Muscle layer of duodenum (tissue), 2 donors: ENCODE results near the gene HAP1.
"Not testable (repeated sequence)": the region's sequence is repeated elsewhere in the genome, so short reads cannot be mapped to it uniquely, and the experiment has no call there.

Experiments
- H3K27ac ChIP-seq: one replicate; pipeline ENCODE4 v1.7.0; 2013; ENCODE audit warnings: mild to moderate bottlenecking, low read length
- H3K27me3 ChIP-seq: one replicate; pipeline ENCODE4 v1.7.0; 2013; ENCODE audit warnings: low read depth, mild to moderate bottlenecking, control low read depth, low read length
- H3K36me3 ChIP-seq, 2 donors: one replicate each; pipeline ENCODE4 v1.7.0; 2013; ENCODE audit warnings: low read length in 2 of 2, control low read depth in 1 of 2, mild to moderate bottlenecking in 1 of 2; ENCODE audit not compliant: insufficient read depth in 2 of 2, control insufficient read depth in 1 of 2
- H3K4me1 ChIP-seq, 2 donors: one replicate each; pipeline ENCODE4 v1.7.0; 2013; ENCODE audit warnings: low read length in 2 of 2, mild to moderate bottlenecking in 2 of 2, control low read depth in 1 of 2, moderate library complexity in 1 of 2; ENCODE audit not compliant: insufficient read depth in 2 of 2, control insufficient read depth in 1 of 2
- H3K4me3 ChIP-seq, 2 donors: one replicate each; pipeline ENCODE4 v1.7.0; 2013; ENCODE audit warnings: low read length in 2 of 2, low read depth in 1 of 2, mild to moderate bottlenecking in 1 of 2
- H3K9me3 ChIP-seq, 2 donors: one replicate each; pipeline ENCODE4 v1.7.0; 2013; ENCODE audit warnings: low read length in 2 of 2, control low read depth in 1 of 2, mild to moderate bottlenecking in 1 of 2; ENCODE audit not compliant: control insufficient read depth in 1 of 2
- donor health status: healthy.

HAP1 gene, protein sequence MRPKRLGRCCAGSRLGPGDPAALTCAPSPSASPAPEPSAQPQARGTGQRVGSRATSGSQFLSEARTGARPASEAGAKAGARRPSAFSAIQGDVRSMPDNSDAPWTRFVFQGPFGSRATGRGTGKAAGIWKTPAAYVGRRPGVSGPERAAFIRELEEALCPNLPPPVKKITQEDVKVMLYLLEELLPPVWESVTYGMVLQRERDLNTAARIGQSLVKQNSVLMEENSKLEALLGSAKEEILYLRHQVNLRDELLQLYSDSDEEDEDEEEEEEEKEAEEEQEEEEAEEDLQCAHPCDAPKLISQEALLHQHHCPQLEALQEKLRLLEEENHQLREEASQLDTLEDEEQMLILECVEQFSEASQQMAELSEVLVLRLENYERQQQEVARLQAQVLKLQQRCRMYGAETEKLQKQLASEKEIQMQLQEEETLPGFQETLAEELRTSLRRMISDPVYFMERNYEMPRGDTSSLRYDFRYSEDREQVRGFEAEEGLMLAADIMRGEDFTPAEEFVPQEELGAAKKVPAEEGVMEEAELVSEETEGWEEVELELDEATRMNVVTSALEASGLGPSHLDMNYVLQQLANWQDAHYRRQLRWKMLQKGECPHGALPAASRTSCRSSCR

GRCh38 chr17:41734139-41734948 lies at the start of gene HAP1:
TSS of gene HAP1 (minus strand) at chr17:41734643. CDS start at chr17:41734634, 9 bp downstream.
- no peak within 1 kb of the TSS for H3K27ac ChIP-seq
- H3K27me3 ChIP-seq = peaks cover 8% of the 10 kb centered on the region
- H3K9me3 ChIP-seq = no peaks in the 10 kb centered on the region
- peaks cover 0 to 26% of the 10 kb centered on the region in 2 donors for H3K4me1 ChIP-seq
- H3K36me3 ChIP-seq = no peaks in the 10 kb centered on the region
- peak within 1 kb of the TSS; percentile 7 to 73 for H3K4me3 ChIP-seq

GRCh38 chr17:41782142-41782541 lies 47.7 kb upstream of the HAP1 start:
- no peaks in the 10 kb centered on the region for H3K36me3 ChIP-seq
- no peaks in the 10 kb centered on the region for H3K27me3 ChIP-seq
- peaks cover 3 to 53% of the 10 kb centered on the region in 2 donors for H3K4me1 ChIP-seq
- H3K4me3 ChIP-seq = no peak overlapping the region
- H3K27ac ChIP-seq = peak overlapping the region; percentile 45
- H3K9me3 ChIP-seq = no peaks in the 10 kb centered on the region

- Histone ChIP-seq H3K27ac (peak overlapping the region; percentile 45), H3K4me1 (peaks cover 3 to 59% of the 10 kb centered on the region in 2 donors), H3K36me3 (no peaks in the 10 kb centered on the region), H3K27me3 (no peaks in the 10 kb centered on the region), H3K4me3 (no peak overlapping the region), H3K9me3 (no peaks in the 10 kb centered on the region)
Measured at GRCh38 chr17:41781404-41782110, 47.1 kb upstream of the HAP1 start.

GRCh38 chr17:41779954-41780353 lies 45.5 kb upstream of the HAP1 start:
- Histone ChIP-seq H3K4me3 (no peak overlapping the region), H3K36me3 (no peaks in the 10 kb centered on the region), H3K27me3 (no peaks in the 10 kb centered on the region), H3K9me3 (no peaks in the 10 kb centered on the region), H3K27ac (no peak overlapping the region), H3K4me1 (peaks cover 3 to 57% of the 10 kb centered on the region in 2 donors)

DNA sequence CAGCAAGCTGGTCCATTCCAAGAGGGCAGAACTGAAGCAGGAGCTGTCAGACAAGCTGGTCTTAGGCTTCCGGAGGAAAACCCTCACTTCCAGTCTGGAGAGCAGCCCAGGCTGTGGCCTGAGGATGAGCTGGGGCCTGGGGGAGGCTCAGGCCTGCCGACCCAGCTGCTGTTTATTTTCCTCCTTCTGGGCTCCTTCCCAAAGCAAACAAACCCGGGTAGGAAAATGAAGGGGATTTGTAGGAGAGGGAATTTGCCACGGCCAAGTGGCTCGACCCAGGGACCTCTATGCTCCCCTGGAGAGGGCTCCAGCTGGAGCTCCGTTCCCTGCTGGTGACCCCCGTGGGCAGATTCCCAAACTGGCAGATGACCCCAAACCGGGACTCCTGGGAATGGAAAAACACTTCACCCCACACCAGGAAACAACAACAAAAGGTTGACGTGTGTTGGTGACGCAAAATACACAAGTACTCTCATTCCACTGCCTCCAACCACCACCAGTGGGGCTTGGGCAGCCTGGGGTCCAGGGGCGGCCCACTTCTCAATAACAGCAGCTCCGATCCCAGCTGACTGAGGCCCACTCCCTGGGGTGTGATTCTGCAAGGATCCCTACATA lies 43.2 kb upstream of the HAP1 start:
- Histone ChIP-seq H3K9me3 (no peaks in the 10 kb centered on the region), H3K36me3 (no peaks in the 10 kb centered on the region), H3K27me3 (no peaks in the 10 kb centered on the region), H3K4me3 (no peak overlapping the region), H3K4me1 (peaks cover 8 to 54% of the 10 kb centered on the region in 2 donors), H3K27ac (peak overlapping the region; percentile 86)

DNA sequence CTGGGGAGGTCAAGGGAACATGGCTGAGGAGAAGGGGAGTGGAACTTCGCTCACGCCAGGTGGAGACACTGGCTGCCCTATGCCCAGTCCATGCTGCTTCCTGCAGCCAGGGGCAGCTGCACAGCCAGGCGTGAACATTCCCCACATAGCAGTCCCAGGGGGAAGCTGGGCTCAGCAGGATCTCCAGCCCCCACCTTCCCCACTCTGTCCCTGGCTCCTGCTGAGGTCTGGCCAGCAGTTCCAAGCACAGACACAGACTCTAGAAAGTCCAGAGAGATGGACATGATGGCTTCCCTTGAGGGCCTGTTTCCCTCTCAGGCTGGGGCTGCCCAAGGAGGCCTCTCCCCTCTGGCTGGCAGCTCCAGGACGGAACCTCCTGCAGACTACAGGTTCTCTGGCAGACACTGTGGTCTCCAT lies 42.7 kb upstream of the HAP1 start:
- H3K27ac ChIP-seq = peak overlapping the region; percentile 86
- no peaks in the 10 kb centered on the region for H3K36me3 ChIP-seq
- no peaks in the 10 kb centered on the region for H3K9me3 ChIP-seq
- no peaks in the 10 kb centered on the region for H3K27me3 ChIP-seq
- peaks cover 12 to 54% of the 10 kb centered on the region in 2 donors for H3K4me1 ChIP-seq
- no peak overlapping the region for H3K4me3 ChIP-seq

DNA sequence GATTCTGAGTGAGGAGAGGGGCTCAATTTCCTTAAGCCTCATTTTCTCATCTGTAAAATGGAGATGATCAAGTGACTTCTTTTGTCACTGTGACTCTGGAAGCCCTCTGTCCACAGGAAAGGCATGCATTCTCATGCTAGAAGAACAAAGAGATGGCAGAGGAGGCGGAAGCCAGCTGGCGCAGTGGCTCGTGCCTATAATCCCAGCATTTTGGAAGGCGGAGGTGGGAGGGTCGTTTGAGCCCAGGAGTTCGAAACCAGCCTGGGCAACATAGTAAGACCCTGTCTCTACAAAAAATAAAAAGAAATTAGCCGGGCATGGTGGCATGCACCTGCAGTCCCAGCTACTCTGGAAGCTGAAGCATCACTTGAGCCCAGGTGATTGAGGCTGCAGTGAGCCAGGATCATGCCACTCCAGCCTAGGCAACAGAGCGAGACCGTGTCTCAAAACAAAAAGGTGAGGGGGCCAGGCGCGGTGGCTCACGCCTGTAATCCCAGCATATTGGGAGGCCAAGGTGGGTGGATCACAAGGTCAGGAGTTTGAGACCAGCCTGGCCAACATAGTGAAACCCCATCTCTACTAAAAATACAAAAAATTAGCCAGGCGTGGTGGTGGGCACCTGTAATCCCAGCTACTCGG lies 41.9 kb upstream of the HAP1 start:
- not testable (repeated sequence) for H3K27ac ChIP-seq, H3K36me3 ChIP-seq, H3K4me3 ChIP-seq, H3K9me3 ChIP-seq, H3K27me3 ChIP-seq
- H3K4me1 ChIP-seq = peaks cover 12 to 50% of the 10 kb centered on the region in 2 donors

DNA sequence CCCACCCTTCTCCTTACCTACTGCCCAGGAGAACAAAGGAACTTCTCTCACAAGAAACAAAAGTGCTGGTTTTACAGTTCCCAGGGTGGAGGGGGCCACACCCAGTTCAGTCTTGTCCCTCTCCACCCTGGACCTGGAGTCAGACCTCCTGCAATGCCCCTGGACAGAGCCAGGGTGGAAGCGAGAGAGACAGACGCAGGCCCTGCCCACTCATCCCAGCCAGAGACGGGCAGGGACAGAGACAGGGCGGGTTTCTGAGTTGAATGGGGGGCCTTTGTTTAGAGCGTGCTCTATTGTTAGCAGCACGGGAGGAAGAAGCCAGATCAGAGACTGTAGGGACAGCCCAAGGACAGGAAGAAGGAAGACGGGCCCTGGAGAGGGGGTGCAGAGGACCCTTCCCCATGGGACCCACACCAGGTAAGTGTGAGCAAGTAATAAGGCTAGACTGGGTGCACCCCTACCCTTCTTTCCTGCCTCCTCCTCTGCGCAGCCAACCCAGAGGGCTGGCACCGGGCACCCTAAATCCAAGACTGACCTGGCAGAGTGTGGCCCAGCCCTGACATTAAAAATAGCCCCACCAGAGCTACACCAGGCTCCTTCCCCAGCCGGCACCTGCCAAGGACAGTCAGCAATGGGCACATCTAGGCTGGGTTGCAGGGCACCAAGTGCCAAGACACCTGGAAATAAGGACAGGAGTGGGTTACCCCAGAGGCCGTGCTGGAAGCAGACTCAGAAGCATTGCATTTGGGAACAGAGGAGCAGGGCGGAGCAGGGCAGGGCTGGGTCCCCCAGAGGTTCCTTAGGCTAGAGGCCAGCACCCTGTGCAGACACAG lies 41.2 kb upstream of the HAP1 start:
- Histone ChIP-seq H3K36me3 (peaks cover 6 to 9% of the 10 kb centered on the region in 2 donors), H3K4me1 (peaks cover 12 to 50% of the 10 kb centered on the region in 2 donors), H3K27me3 (no peaks in the 10 kb centered on the region), H3K27ac (peak overlapping the region; percentile 61), H3K9me3 (no peaks in the 10 kb centered on the region), H3K4me3 (no peak overlapping the region)

GRCh38 chr17:41773731-41774193 lies 39.3 kb upstream of the HAP1 start:
- Histone ChIP-seq H3K36me3 (peaks cover 15 to 23% of the 10 kb centered on the region in 2 donors), H3K27me3 (no peaks in the 10 kb centered on the region), H3K9me3 (no peaks in the 10 kb centered on the region), H3K4me3 (no peak overlapping the region), H3K27ac (peak overlapping the region; percentile 51), H3K4me1 (peaks cover 12 to 45% of the 10 kb centered on the region in 2 donors)
